A549 (cell line): Measurements from ENCODE around the gene NAB1. TPM values are rescaled to one million over a fixed set of nuclear protein-coding genes. Genes with fewer than 3 reads are reported as not detected.

ENCODE experiments used
- ATAC-seq, 2 experiments: fragments of 200-7000 bp in 1 of 2; fragments of >200 bp in 1 of 2; cut with Nextera tagmentation in 1 of 2; cut with Tn5 transposase in 1 of 2; 3 replicates each; pipeline versions ENCODE4 v1.8.0 to v1.9.1; 2018 to 2020; ENCODE audit warnings: mild to moderate bottlenecking in 1 of 2, moderate library complexity in 1 of 2
- CTCF ChIA-PET: fragments of 300-600 bp; sonication (Branson Sonifier 250); formaldehyde crosslinking; extraction: SDS; loops from one replicate; lab custom pipeline; 2021; ENCODE audit warnings: antibody characterized with exemption, inconsistent platforms; lab: Yijun Ruan, JAX
- POLR2A ChIA-PET: fragments of 350-600 bp; formaldehyde crosslinking; extraction: SDS; loops from one replicate; lab custom pipeline; 2021; ENCODE audit warnings: antibody characterized with exemption, inconsistent platforms; lab: Yijun Ruan, JAX
- DNase-seq, 2 experiments: peaks; one replicate each; pipeline versions ENCODE4 v3.0.0 to v3.0.0-alpha.2; 2011 to 2016; ENCODE audit warnings: low read depth in 1 of 2, low spot score in 1 of 2
- FAIRE-seq: peaks from 2 replicates; lab custom pipeline; 2011; peaks lifted over from hg19 to GRCh38; lab: Jason Lieb, UNC
- H3K27ac ChIP-seq, 2 experiments: fragments of >200 bp; sonication (Bioruptor Twin); formaldehyde crosslinking; 3 replicates each; pipeline ENCODE4 v1.5.1; 2016 to 2017
- H3K4me1 ChIP-seq: fragments of >200 bp; sonication (Bioruptor Twin); formaldehyde crosslinking; 3 replicates; pipeline ENCODE4 v1.6.1; 2016
- H3K4me2 ChIP-seq: fragments of >200 bp; sonication (Bioruptor Twin); formaldehyde crosslinking; 3 replicates; pipeline ENCODE4 v1.6.1; 2016
- H3K4me3 ChIP-seq: fragments of >200 bp; sonication (Bioruptor Twin); formaldehyde crosslinking; 3 replicates; pipeline ENCODE4 v1.5.1; 2016
- H3K9me3 ChIP-seq: fragments of >200 bp; sonication (Bioruptor Twin); formaldehyde crosslinking; 3 replicates; pipeline ENCODE4 v1.6.1; 2016
- CBX2 ChIP-seq: fragments of 200-600 bp; sonication (generic); IDR thresholded peaks from 2 replicates; pipeline ENCODE4 v1.6.1; 2016; ENCODE audit warnings: low read depth, mild to moderate bottlenecking, borderline replicate concordance
- CBX8 ChIP-seq: fragments of 200-600 bp; sonication (generic); IDR thresholded peaks from 2 replicates; pipeline ENCODE4 v1.6.1; 2016
- CHD4 ChIP-seq: fragments of 200-600 bp; sonication (generic); IDR thresholded peaks from 2 replicates; pipeline ENCODE4 v1.6.1; 2016; ENCODE audit warnings: antibody characterized with exemption, mild to moderate bottlenecking, borderline replicate concordance
- CTCF ChIP-seq: fragments of >200 bp; sonication (Bioruptor Twin); formaldehyde crosslinking; IDR thresholded peaks from 3 replicates; pipeline ENCODE4 v1.5.1; 2016
- EHF ChIP-seq: fragments of 250-450 bp; sonication (Bioruptor Pico); IDR thresholded peaks from 2 replicates; pipeline ENCODE4 v1.5.0; 2020; ENCODE audit warnings: mild to moderate bottlenecking
- EHMT2 ChIP-seq: fragments of 200-600 bp; sonication (generic); IDR thresholded peaks from 2 replicates; pipeline ENCODE4 v1.6.1; 2016; ENCODE audit warnings: antibody characterized with exemption, low read depth, mild to moderate bottlenecking, moderate library complexity
- FOSL2 ChIP-seq, 2 experiments: fragments of 450-650 bp in 1 of 2; fragments of >200 bp in 1 of 2; sonication (Bioruptor Twin) in 1 of 2; formaldehyde crosslinking; IDR thresholded peaks; 2 replicates each; pipeline versions ENCODE4 v1.5.0 to v1.6.1; 2016 to 2020; ENCODE audit warnings: mild to moderate bottlenecking in 1 of 2, moderate library complexity in 1 of 2
- HDAC2 ChIP-seq: fragments of 200-600 bp; sonication (generic); IDR thresholded peaks from 2 replicates; pipeline ENCODE4 v1.6.1; 2016
- HMGXB4 ChIP-seq: fragments of 250-450 bp; sonication (Bioruptor Pico); IDR thresholded peaks from 2 replicates; pipeline ENCODE4 v1.5.0; 2021; ENCODE audit warnings: mild to moderate bottlenecking, moderate library complexity, borderline replicate concordance
- JUNB ChIP-seq: fragments of >200 bp; sonication (Bioruptor Twin); formaldehyde crosslinking; IDR thresholded peaks from 2 replicates; pipeline ENCODE4 v1.6.1; 2016
- KDM1A ChIP-seq: fragments of 200-600 bp; sonication (generic); IDR thresholded peaks from 2 replicates; pipeline ENCODE4 v1.6.1; 2016; ENCODE audit warnings: low read depth, mild to moderate bottlenecking
- MAFK ChIP-seq: fragments of 450-650 bp; IDR thresholded peaks from 2 replicates; pipeline ENCODE4 v1.6.1; 2014; ENCODE audit not compliant: partially characterized antibody
- MAX ChIP-seq: IDR thresholded peaks from 2 replicates; pipeline ENCODE4 v1.6.1; 2012
- NPAS2 ChIP-seq: fragments of 250-450 bp; sonication (Bioruptor Pico); IDR thresholded peaks from 2 replicates; pipeline ENCODE4 v1.8.0; 2022; ENCODE audit warnings: mild to moderate bottlenecking, moderate library complexity, borderline replicate concordance
- NR3C1 ChIP-seq: fragments of >200 bp; sonication (Bioruptor Twin); formaldehyde crosslinking; IDR thresholded peaks from 3 replicates; pipeline ENCODE4 v1.6.1; 2017
- PBX3 ChIP-seq: IDR thresholded peaks from 2 replicates; pipeline ENCODE4 v1.6.1; 2012
- PHF8 ChIP-seq: fragments of 200-600 bp; sonication (generic); IDR thresholded peaks from 2 replicates; pipeline ENCODE4 v1.6.1; 2016; ENCODE audit warnings: low read depth, mild to moderate bottlenecking, antibody characterized with exemption, moderate library complexity, borderline replicate concordance
- POLR2AphosphoS2 ChIP-seq: conservative IDR thresholded peaks from 2 replicates; pipeline ENCODE4 v1.6.1; 2012; ENCODE audit warnings: low read length, improper control_type of control experiment, inconsistent platforms
- RAD21 ChIP-seq, 2 experiments: fragments of >200 bp in 1 of 2; sonication (Bioruptor Twin) in 1 of 2; formaldehyde crosslinking in 1 of 2; IDR thresholded peaks in 1 of 2; conservative IDR thresholded peaks in 1 of 2; 2 replicates in 1 of 2; 3 replicates in 1 of 2; pipeline ENCODE4 v1.6.1; 2012 to 2018; ENCODE audit warnings: inconsistent platforms in 1 of 2
- RARB ChIP-seq: fragments of 250-450 bp; sonication (Bioruptor Pico); IDR thresholded peaks from 2 replicates; pipeline ENCODE4 v1.8.0; 2021; ENCODE audit warnings: mild to moderate bottlenecking, moderate library complexity
- USF2 ChIP-seq: fragments of 450-650 bp; IDR thresholded peaks from 2 replicates; pipeline ENCODE4 v1.6.1; 2014; ENCODE audit warnings: antibody characterized with exemption
- ZC3H11A ChIP-seq: fragments of 450-650 bp; IDR thresholded peaks from 2 replicates; pipeline ENCODE4 v1.6.1; 2014; ENCODE audit warnings: antibody characterized with exemption, mild to moderate bottlenecking
- WGBS: methylation state at CpG from one replicate; pipeline ENCODE4 v1.1.6; 2017; ENCODE audit errors: missing lambda C conversion rate; 5-methylcytosine and 5-hydroxymethylcytosine counted together
- polyA plus RNA-seq, 4 experiments: library from polyadenylated mRNA; depleted of rRNA in 3 of 4; stranded (reverse); fragments of >200 nt; fragmentation: RNase III in 1 of 4; extraction: RNeasy Plus Mini Kit Qiagen cat#74134 plus additional on column Dnase treatment in 1 of 4; gene quantifications; 2 replicates in 3 of 4; 3 replicates in 1 of 4; pipeline ENCODE4 v1.2.3, GENCODE V29; 2011 to 2017

Gene NAB1
- polyA plus RNA-seq, 2 of the 4 experiments (the other 2 are of a cell fraction) = 37.6 to 67.3 TPM

GRCh38 chr2:190664240-190664639, 15.4 kb downstream of the NAB1 start (continued):
- TF ChIP-seq PHF8 (no peak), HDAC2 (no peak), MAFK (no peak), EHMT2 (no peak), HMGXB4 (CRISPR knock-in tag) (no peak), PBX3 (no peak), ZC3H11A (no peak)
- TF ChIP-seq, all 56 proteins: peak for 0

GRCh38 chr2:190666895-190667294, 18.0 kb downstream of the NAB1 start:
- peak overlapping the region; percentile 36 for H3K4me2 ChIP-seq

More at GRCh38 chr2:190666895-190667294, 18.0 kb downstream of the NAB1 start:
- ATAC-seq (no peak), FAIRE-seq (no peak)
- ChIA-PET CTCF (interaction anchor here (1.4 kb wide), 1 partner anchor 14 kb away, joined by 6 read pairs; no protein-coding TSS in a partner anchor), POLR2A (no interaction called here)
- H3K4me1 ChIP-seq = peaks cover 45% of the 10 kb centered on the region
- peaks cover 4% of the 10 kb centered on the region; the same call in 1 of the 3 replicates for H3K9me3 ChIP-seq
- no peak for TF ChIP-seq MAX
- no peak for TF ChIP-seq JUNB
- TF ChIP-seq CBX8 = no peak
- TF ChIP-seq HDAC2 = no peak
- TF ChIP-seq FOSL2 (IDR thresholded peaks at IDR 0.05) = no peak
- TF ChIP-seq FOSL2 (CRISPR knock-in tag; IDR thresholded peaks at IDR 0.05) = no peak
- no peak for TF ChIP-seq NR3C1
- no peak for TF ChIP-seq PHF8
- TF ChIP-seq CHD4 = no peak
- no peak for TF ChIP-seq KDM1A
- no peak for TF ChIP-seq USF2
- no peak for TF ChIP-seq EHF (CRISPR knock-in tag)
- TF ChIP-seq HMGXB4 (CRISPR knock-in tag) = no peak
- no peak for TF ChIP-seq RARB
- no peak for TF ChIP-seq CTCF
- no peak for TF ChIP-seq POLR2AphosphoS2
- TF ChIP-seq CBX2 = no peak
- TF ChIP-seq RAD21 (conservative IDR thresholded peaks at IDR 0.05 in 1 of 2, IDR thresholded peaks at IDR 0.05 in 1 of 2) = no peak
- no peak for TF ChIP-seq NPAS2 (CRISPR knock-in tag)
- TF ChIP-seq, all 56 proteins: peak for 0
- Histone ChIP-seq H3K27ac (peak overlapping the region in 1 of 2 experiments; percentile 38; a peak in 1 of 6 replicates), H3K4me3 (no peak overlapping the region)
- DNase-seq = no peak
- WGBS = 52% methylated on average over 1 of the region's 1 CpG
